Measurements from ENCODE around the gene MAP2K7. TPM values are rescaled to one million over a fixed set of nuclear protein-coding genes. Genes with fewer than 3 reads are reported as not detected.

Gene MAP2K7
- total RNA-seq, 1 donor: 14.8 TPM

GRCh38 chr19:7912144-7912696 is 8.5 kb downstream of the MAP2K7 start:
- Histone ChIP-seq H2AFZ (ENCODE audit: low read length) (no peak overlapping the region), H3K4me2 (ENCODE audit: insufficient read depth, low read length) (no peak overlapping the region), H3K4me1 (ENCODE audit: insufficient read depth, low read length) (peaks cover 3% of the 10 kb centered on the region), H3K9me3 (ENCODE audit: low read depth, low read length) (no peaks in the 10 kb centered on the region), H3K36me3 (ENCODE audit: insufficient read depth, low read length) (peaks cover 14% of the 10 kb centered on the region), H3K27ac (ENCODE audit: low read depth, low read length) (no peak overlapping the region), H3K4me3 (ENCODE audit: insufficient read depth, low read length) (no peak overlapping the region), H4K20me1 (ENCODE audit: insufficient read depth, low read length) (peaks cover 13% of the 10 kb centered on the region), H3K27me3 (ENCODE audit: insufficient read depth, low read length) (peaks cover 14% of the 10 kb centered on the region), H3K79me2 (ENCODE audit: insufficient read depth, low read length) (peaks cover 14% of the 10 kb centered on the region)
- DNase-seq (ENCODE audit: insufficient read length, low spot score, missing footprints): peak; percentile 77
- no peak for TF ChIP-seq CTCF (IDR thresholded peaks at IDR 0.05; ENCODE audit: extremely low read depth, low read depth, low read length)

- peak; percentile 82 for DNase-seq (ENCODE audit: insufficient read length, low spot score, missing footprints)
- H3K9me3 ChIP-seq (ENCODE audit: low read depth, low read length): no peaks in the 10 kb centered on the region
- H3K4me2 ChIP-seq (ENCODE audit: insufficient read depth, low read length): no peak overlapping the region
- peaks cover 7% of the 10 kb centered on the region for H4K20me1 ChIP-seq (ENCODE audit: insufficient read depth, low read length)
- no peak overlapping the region for H2AFZ ChIP-seq (ENCODE audit: low read length)
- peaks cover 5% of the 10 kb centered on the region for H3K4me1 ChIP-seq (ENCODE audit: insufficient read depth, low read length)
- TF ChIP-seq CTCF (IDR thresholded peaks at IDR 0.05; ENCODE audit: extremely low read depth, low read depth, low read length): no peak
- peaks cover 7% of the 10 kb centered on the region for H3K79me2 ChIP-seq (ENCODE audit: insufficient read depth, low read length)
- peaks cover 14% of the 10 kb centered on the region for H3K36me3 ChIP-seq (ENCODE audit: insufficient read depth, low read length)
- H3K4me3 ChIP-seq (ENCODE audit: insufficient read depth, low read length): no peak overlapping the region
- H3K27ac ChIP-seq (ENCODE audit: low read depth, low read length): no peak overlapping the region
- peaks cover 19% of the 10 kb centered on the region for H3K27me3 ChIP-seq (ENCODE audit: insufficient read depth, low read length)
Observed at GRCh38 chr19:7912697-7913564, 9.3 kb downstream of the MAP2K7 start.

GRCh38 chr19:7913652-7914051 is 10.0 kb downstream of the MAP2K7 start:
- no peak overlapping the region for H3K4me3 ChIP-seq (ENCODE audit: insufficient read depth, low read length)
- peaks cover 23% of the 10 kb centered on the region for H3K27me3 ChIP-seq (ENCODE audit: insufficient read depth, low read length)
- H3K27ac ChIP-seq (ENCODE audit: low read depth, low read length): no peak overlapping the region
- no peaks in the 10 kb centered on the region for H3K79me2 ChIP-seq (ENCODE audit: insufficient read depth, low read length)
- H3K36me3 ChIP-seq (ENCODE audit: insufficient read depth, low read length): peaks cover 14% of the 10 kb centered on the region
- no peaks in the 10 kb centered on the region for H3K9me3 ChIP-seq (ENCODE audit: low read depth, low read length)
- no peak overlapping the region for H2AFZ ChIP-seq (ENCODE audit: low read length)
- H4K20me1 ChIP-seq (ENCODE audit: insufficient read depth, low read length): peaks cover 7% of the 10 kb centered on the region
- peaks cover 5% of the 10 kb centered on the region for H3K4me1 ChIP-seq (ENCODE audit: insufficient read depth, low read length)
- no peak overlapping the region for H3K4me2 ChIP-seq (ENCODE audit: insufficient read depth, low read length)
- DNase-seq (ENCODE audit: insufficient read length, low spot score, missing footprints): peak; percentile 89
- no peak for TF ChIP-seq CTCF (IDR thresholded peaks at IDR 0.05; ENCODE audit: extremely low read depth, low read depth, low read length)

- Histone ChIP-seq H3K27me3 (ENCODE audit: insufficient read depth, low read length) (peaks cover 26% of the 10 kb centered on the region), H3K79me2 (ENCODE audit: insufficient read depth, low read length) (no peaks in the 10 kb centered on the region), H3K4me2 (ENCODE audit: insufficient read depth, low read length) (no peak overlapping the region), H3K27ac (ENCODE audit: low read depth, low read length) (no peak overlapping the region), H4K20me1 (ENCODE audit: insufficient read depth, low read length) (peaks cover 7% of the 10 kb centered on the region), H3K4me3 (ENCODE audit: insufficient read depth, low read length) (no peak overlapping the region), H2AFZ (ENCODE audit: low read length) (no peak overlapping the region), H3K4me1 (ENCODE audit: insufficient read depth, low read length) (peaks cover 5% of the 10 kb centered on the region), H3K36me3 (ENCODE audit: insufficient read depth, low read length) (peaks cover 14% of the 10 kb centered on the region), H3K9me3 (ENCODE audit: low read depth, low read length) (no peaks in the 10 kb centered on the region)
- DNase-seq (ENCODE audit: insufficient read length, low spot score, missing footprints): peak; percentile 94
- TF ChIP-seq CTCF (IDR thresholded peaks at IDR 0.05; ENCODE audit: extremely low read depth, low read depth, low read length): no peak
Observed at GRCh38 chr19:7914099-7914498, 10.4 kb downstream of the MAP2K7 start.

All from osteoblast (primary cell).